ENCODE measurements around the gene ZCWPW1.

ZCWPW1 gene

DNA sequence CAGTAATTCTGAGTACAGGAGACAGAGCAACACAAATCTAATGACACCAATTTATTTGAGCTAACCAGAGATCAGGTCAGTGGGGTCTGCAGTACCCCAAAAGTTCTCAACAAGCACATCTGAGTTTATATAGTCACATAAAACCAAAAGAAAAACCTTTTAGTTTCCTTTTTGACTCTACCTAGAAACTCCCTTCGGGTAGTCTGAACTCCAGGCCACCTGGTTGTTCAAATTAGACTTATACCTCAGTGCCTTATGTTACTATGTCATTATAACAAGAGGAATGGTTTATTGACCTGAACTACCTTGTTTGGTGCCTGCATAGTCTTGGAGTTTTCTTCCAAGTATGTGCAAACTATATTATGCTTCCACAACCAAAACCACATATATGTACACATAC, 14.6 kb downstream of the ZCWPW1 start:
- no peak for TF ChIP-seq CTCF (IDR thresholded peaks at IDR 0.05; ENCODE audit: insufficient read depth, missing control alignments)
- no peak for DNase-seq (ENCODE audit: insufficient read length, low spot score)
- FAIRE-seq, result no peak

GRCh38 chr7:100413346-100413745, 15.2 kb downstream of the ZCWPW1 start:
- no peak for TF ChIP-seq CTCF (IDR thresholded peaks at IDR 0.05; ENCODE audit: insufficient read depth, missing control alignments)
- FAIRE-seq, result no peak
- no peak for DNase-seq (ENCODE audit: insufficient read length, low spot score)

GRCh38 chr7:100411101-100411500, 17.4 kb downstream of the ZCWPW1 start:
- DNase-seq (ENCODE audit: insufficient read length, low spot score) (no peak), FAIRE-seq (no peak)

GRCh38 chr7:100407285-100408180, 21.0 kb downstream of the ZCWPW1 start:
- peak; percentile 73 for TF ChIP-seq CTCF (IDR thresholded peaks at IDR 0.05; ENCODE audit: insufficient read depth, missing control alignments)
- FAIRE-seq (no peak), DNase-seq (ENCODE audit: insufficient read length, low spot score) (no peak)

More at GRCh38 chr7:100411101-100411500, 17.4 kb downstream of the ZCWPW1 start:
- no peak for TF ChIP-seq CTCF (IDR thresholded peaks at IDR 0.05; ENCODE audit: insufficient read depth, missing control alignments)

GRCh38 chr7:100406767-100407166, 21.7 kb downstream of the ZCWPW1 start:
- no peak for DNase-seq (ENCODE audit: insufficient read length, low spot score)
- no peak for FAIRE-seq

DNA sequence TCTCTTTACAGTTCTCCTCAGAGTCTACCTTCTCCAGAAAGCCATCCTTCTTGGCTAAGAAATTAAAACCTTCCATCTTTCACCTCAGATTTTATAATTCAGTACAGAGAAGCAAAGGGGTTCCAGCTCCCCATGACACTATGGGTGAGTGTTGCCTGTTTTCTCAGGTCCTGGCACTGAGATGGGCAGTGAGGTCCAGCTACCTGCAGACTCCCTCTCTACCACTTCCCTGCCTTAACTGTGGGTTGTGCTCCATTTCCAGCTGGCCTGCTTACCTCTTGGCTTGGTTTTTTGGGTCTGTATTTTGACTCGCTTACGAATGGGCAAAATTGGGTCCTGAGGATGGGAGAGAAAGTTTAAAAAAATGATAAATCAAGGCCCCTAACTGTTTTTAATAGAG, 26.3 kb downstream of the ZCWPW1 start:
- FAIRE-seq (no peak), DNase-seq (ENCODE audit: insufficient read length, low spot score) (no peak)
- TF ChIP-seq CTCF (IDR thresholded peaks at IDR 0.05; ENCODE audit: insufficient read depth, missing control alignments), result no peak

More at GRCh38 chr7:100406767-100407166, 21.7 kb downstream of the ZCWPW1 start:
- no peak for TF ChIP-seq CTCF (IDR thresholded peaks at IDR 0.05; ENCODE audit: insufficient read depth, missing control alignments)

DNA sequence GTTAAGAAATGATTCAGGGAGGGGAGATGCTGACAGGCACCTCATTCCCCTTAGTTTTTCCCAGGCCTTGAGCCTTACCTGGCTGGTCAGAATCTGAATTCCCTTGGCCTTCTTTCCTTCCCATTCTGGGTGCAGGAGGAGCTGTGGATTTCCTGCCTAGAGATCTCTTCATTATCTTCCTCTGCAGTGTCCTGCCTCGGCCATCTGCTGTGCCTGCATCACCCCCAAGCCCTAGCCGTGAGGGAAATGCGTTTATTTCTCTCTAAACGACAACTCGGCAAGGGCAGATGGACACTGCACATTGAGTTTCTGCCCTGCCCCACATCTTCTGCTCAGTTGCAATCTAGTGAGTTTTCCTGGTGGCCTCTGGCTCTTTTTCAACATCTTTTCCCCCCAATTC, 26.7 kb downstream of the ZCWPW1 start:
- no peak for TF ChIP-seq CTCF (IDR thresholded peaks at IDR 0.05; ENCODE audit: insufficient read depth, missing control alignments)
- FAIRE-seq (no peak), DNase-seq (ENCODE audit: insufficient read length, low spot score) (no peak)
